SK-N-SH treated with all-trans-retinoic acid at 6 μM for 48 hours (cell line): ENCODE results near the gene UBE2Q1.

Source experiments
- ATAC-seq: fragments of 200-7000 bp; cut with Tn5 transposase; 3 replicates; pipeline ENCODE4 v1.9.1; 2020; ENCODE audit warnings: mild to moderate bottlenecking, moderate library complexity
- ARNTL ChIP-seq: fragments of 450-650 bp; formaldehyde crosslinking; IDR thresholded peaks from 2 replicates; pipeline ENCODE4 v1.5.0; 2020; ENCODE audit warnings: low read depth, mild to moderate bottlenecking, moderate library complexity, borderline replicate concordance
- BACH2 ChIP-seq: fragments of 250-450 bp; sonication (Bioruptor Pico); IDR thresholded peaks from 2 replicates; pipeline ENCODE4 v1.9.0; 2021; ENCODE audit warnings: mild to moderate bottlenecking, borderline replicate concordance
- CREB5 ChIP-seq: fragments of 250-450 bp; sonication (Bioruptor Pico); IDR thresholded peaks from 2 replicates; pipeline ENCODE4 v1.5.1; 2020; ENCODE audit warnings: low read depth, mild to moderate bottlenecking, moderate library complexity
- CSDC2 ChIP-seq: fragments of 250-450 bp; sonication (Bioruptor Pico); IDR thresholded peaks from 2 replicates; pipeline ENCODE4 v1.5.0; 2020; ENCODE audit warnings: mild to moderate bottlenecking, moderate library complexity
- CSRNP3 ChIP-seq: fragments of 250-450 bp; sonication (Bioruptor Pico); IDR thresholded peaks from 2 replicates; pipeline ENCODE4 v1.5.1; 2021; ENCODE audit warnings: mild to moderate bottlenecking, moderate library complexity
- ESRRG ChIP-seq: fragments of 250-450 bp; sonication (Bioruptor Pico); IDR thresholded peaks from 2 replicates; pipeline ENCODE4 v1.6.1; 2021; ENCODE audit warnings: mild to moderate bottlenecking
- GLIS3 ChIP-seq: fragments of 250-450 bp; sonication (Bioruptor Pico); IDR thresholded peaks from 2 replicates; pipeline ENCODE4 v1.5.0; 2020; ENCODE audit warnings: mild to moderate bottlenecking, moderate library complexity
- ISL1 ChIP-seq: fragments of 250-450 bp; sonication (Bioruptor Pico); IDR thresholded peaks from 2 replicates; pipeline ENCODE4 v2.1.2; 2022; ENCODE audit warnings: mild to moderate bottlenecking, moderate library complexity
- OSR1 ChIP-seq: fragments of 250-450 bp; sonication (Bioruptor Pico); IDR thresholded peaks from 2 replicates; pipeline ENCODE4 v1.8.0; 2022; ENCODE audit warnings: moderate library complexity, mild to moderate bottlenecking, inconsistent platforms
- POU6F1 ChIP-seq: fragments of 250-450 bp; sonication (Bioruptor Pico); IDR thresholded peaks from 2 replicates; pipeline ENCODE4 v1.8.0; 2021; ENCODE audit warnings: low read depth, mild to moderate bottlenecking, moderate library complexity, borderline replicate concordance
- PPARA ChIP-seq: fragments of 250-450 bp; sonication (Bioruptor Pico); IDR thresholded peaks from 2 replicates; pipeline ENCODE4 v1.5.0; 2020; ENCODE audit warnings: mild to moderate bottlenecking, borderline replicate concordance
- RARB ChIP-seq: fragments of 250-450 bp; sonication (Bioruptor Pico); IDR thresholded peaks from 2 replicates; pipeline ENCODE4 v1.8.0; 2021; ENCODE audit warnings: mild to moderate bottlenecking, moderate library complexity
- SNAI2 ChIP-seq: fragments of 250-450 bp; sonication (Bioruptor Pico); IDR thresholded peaks from 2 replicates; pipeline ENCODE4 v1.5.0; 2020; ENCODE audit warnings: mild to moderate bottlenecking, moderate library complexity
- TCF4 ChIP-seq: fragments of 250-450 bp; sonication (Bioruptor Pico); IDR thresholded peaks from 2 replicates; pipeline ENCODE4 v1.8.0; 2021; ENCODE audit warnings: mild to moderate bottlenecking, moderate library complexity, borderline replicate concordance
- ZC3H10 ChIP-seq: fragments of 250-450 bp; sonication (Bioruptor Pico); IDR thresholded peaks from 2 replicates; pipeline ENCODE4 v1.5.1; 2021; ENCODE audit warnings: mild to moderate bottlenecking, moderate library complexity
- ZFP30 ChIP-seq: fragments of 450-650 bp; formaldehyde crosslinking; IDR thresholded peaks from 2 replicates; pipeline ENCODE4 v1.5.0; 2022; ENCODE audit warnings: mild to moderate bottlenecking, moderate library complexity
- ZNF565 ChIP-seq: fragments of 450-650 bp; formaldehyde crosslinking; conservative IDR thresholded peaks from 2 replicates; pipeline ENCODE4 v1.5.0; 2020; ENCODE audit warnings: low read depth, mild to moderate bottlenecking, moderate library complexity
- ZNF70 ChIP-seq: fragments of 450-650 bp; formaldehyde crosslinking; IDR thresholded peaks from 2 replicates; pipeline ENCODE4 v1.5.0; 2020; ENCODE audit warnings: mild to moderate bottlenecking, moderate library complexity
- ZNF8 ChIP-seq: fragments of 450-650 bp; formaldehyde crosslinking; IDR thresholded peaks from 2 replicates; pipeline ENCODE4 v1.5.0; 2020; ENCODE audit warnings: mild to moderate bottlenecking, moderate library complexity
- TF ChIP-seq, protein P1 (sequence below): fragments of 250-450 bp; sonication (Bioruptor Pico); IDR thresholded peaks from 2 replicates; pipeline ENCODE4 v1.8.0; 2020; ENCODE audit warnings: mild to moderate bottlenecking, moderate library complexity, borderline replicate concordance
- TF ChIP-seq, protein P2 (sequence below): fragments of 250-450 bp; sonication (Bioruptor Pico); IDR thresholded peaks from 2 replicates; pipeline ENCODE4 v1.5.0; 2020; ENCODE audit warnings: mild to moderate bottlenecking, moderate library complexity

UBE2Q1 gene

DNA sequence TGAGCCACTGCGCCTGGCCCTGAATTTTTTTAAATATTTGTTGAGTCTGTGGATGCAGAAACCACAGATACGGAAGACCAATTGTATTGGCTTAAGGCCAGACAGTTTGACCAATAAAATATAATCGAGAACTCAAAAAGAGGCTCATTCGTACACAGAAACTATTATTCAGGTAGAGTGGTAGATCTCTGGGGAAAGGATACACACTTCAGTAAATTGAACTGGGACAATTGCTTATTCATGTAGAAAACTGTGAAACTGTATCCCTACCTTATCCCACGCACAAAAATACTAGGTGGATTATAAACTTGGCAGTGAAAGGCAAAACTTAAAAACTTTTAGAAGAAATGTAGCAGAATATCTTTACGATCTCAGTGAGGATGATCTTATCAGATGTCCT lies 31.3 kb downstream of the UBE2Q1 start:
- TF ChIP-seq ZNF8 (CRISPR knock-in tag) (no peak), ZC3H10 (CRISPR knock-in tag) (no peak), CSDC2 (no peak), SNAI2 (CRISPR knock-in tag) (no peak)
- TF ChIP-seq, protein P1, sequence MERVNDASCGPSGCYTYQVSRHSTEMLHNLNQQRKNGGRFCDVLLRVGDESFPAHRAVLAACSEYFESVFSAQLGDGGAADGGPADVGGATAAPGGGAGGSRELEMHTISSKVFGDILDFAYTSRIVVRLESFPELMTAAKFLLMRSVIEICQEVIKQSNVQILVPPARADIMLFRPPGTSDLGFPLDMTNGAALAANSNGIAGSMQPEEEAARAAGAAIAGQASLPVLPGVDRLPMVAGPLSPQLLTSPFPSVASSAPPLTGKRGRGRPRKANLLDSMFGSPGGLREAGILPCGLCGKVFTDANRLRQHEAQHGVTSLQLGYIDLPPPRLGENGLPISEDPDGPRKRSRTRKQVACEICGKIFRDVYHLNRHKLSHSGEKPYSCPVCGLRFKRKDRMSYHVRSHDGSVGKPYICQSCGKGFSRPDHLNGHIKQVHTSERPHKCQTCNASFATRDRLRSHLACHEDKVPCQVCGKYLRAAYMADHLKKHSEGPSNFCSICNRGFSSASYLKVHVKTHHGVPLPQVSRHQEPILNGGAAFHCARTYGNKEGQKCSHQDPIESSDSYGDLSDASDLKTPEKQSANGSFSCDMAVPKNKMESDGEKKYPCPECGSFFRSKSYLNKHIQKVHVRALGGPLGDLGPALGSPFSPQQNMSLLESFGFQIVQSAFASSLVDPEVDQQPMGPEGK (CRISPR knock-in tag), result no peak
- no peak for ATAC-seq

GRCh38 chr1:154524881-154525280 lies 33.6 kb downstream of the UBE2Q1 start:
- no peak for ATAC-seq
- TF ChIP-seq ESRRG (CRISPR knock-in tag) (no peak), ZC3H10 (CRISPR knock-in tag) (no peak), ZNF8 (CRISPR knock-in tag) (no peak), BACH2 (CRISPR knock-in tag) (no peak), CSDC2 (no peak), CREB5 (no peak), PPARA (CRISPR knock-in tag) (no peak), POU6F1 (CRISPR knock-in tag) (no peak), ARNTL (CRISPR knock-in tag) (no peak), ISL1 (CRISPR knock-in tag) (no peak), SNAI2 (CRISPR knock-in tag) (no peak), CSRNP3 (CRISPR knock-in tag) (no peak), ZNF70 (CRISPR knock-in tag) (no peak), ZFP30 (CRISPR knock-in tag) (no peak), RARB (no peak)
- TF ChIP-seq, protein P2, sequence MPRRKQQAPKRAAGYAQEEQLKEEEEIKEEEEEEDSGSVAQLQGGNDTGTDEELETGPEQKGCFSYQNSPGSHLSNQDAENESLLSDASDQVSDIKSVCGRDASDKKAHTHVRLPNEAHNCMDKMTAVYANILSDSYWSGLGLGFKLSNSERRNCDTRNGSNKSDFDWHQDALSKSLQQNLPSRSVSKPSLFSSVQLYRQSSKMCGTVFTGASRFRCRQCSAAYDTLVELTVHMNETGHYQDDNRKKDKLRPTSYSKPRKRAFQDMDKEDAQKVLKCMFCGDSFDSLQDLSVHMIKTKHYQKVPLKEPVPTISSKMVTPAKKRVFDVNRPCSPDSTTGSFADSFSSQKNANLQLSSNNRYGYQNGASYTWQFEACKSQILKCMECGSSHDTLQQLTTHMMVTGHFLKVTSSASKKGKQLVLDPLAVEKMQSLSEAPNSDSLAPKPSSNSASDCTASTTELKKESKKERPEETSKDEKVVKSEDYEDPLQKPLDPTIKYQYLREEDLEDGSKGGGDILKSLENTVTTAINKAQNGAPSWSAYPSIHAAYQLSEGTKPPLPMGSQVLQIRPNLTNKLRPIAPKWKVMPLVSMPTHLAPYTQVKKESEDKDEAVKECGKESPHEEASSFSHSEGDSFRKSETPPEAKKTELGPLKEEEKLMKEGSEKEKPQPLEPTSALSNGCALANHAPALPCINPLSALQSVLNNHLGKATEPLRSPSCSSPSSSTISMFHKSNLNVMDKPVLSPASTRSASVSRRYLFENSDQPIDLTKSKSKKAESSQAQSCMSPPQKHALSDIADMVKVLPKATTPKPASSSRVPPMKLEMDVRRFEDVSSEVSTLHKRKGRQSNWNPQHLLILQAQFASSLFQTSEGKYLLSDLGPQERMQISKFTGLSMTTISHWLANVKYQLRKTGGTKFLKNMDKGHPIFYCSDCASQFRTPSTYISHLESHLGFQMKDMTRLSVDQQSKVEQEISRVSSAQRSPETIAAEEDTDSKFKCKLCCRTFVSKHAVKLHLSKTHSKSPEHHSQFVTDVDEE, result no peak
- TF ChIP-seq, protein P1 (CRISPR knock-in tag), result no peak

GRCh38 chr1:154521695-154522094 lies 36.8 kb downstream of the UBE2Q1 start:
- ATAC-seq, result no peak
- TF ChIP-seq ZNF8 (CRISPR knock-in tag) (no peak), TCF4 (no peak), OSR1 (CRISPR knock-in tag) (no peak), ZC3H10 (CRISPR knock-in tag) (no peak), BACH2 (CRISPR knock-in tag) (no peak), GLIS3 (CRISPR knock-in tag) (no peak), ZNF565 (CRISPR knock-in tag) (no peak), CSRNP3 (CRISPR knock-in tag) (no peak), RARB (no peak), POU6F1 (CRISPR knock-in tag) (no peak), ZFP30 (CRISPR knock-in tag) (no peak)
- TF ChIP-seq, protein P1 (CRISPR knock-in tag), result no peak
